ENCODE measurements around the gene ARX. TPM values are rescaled to one million over a fixed set of nuclear protein-coding genes. Genes with fewer than 3 reads are reported as not detected.

The ARX gene
- total and polyA plus RNA-seq, 9 of the 15 experiments (the other 6 are each of a cell fraction or from before 2014, with no cell fraction given): 0.03 TPM; not detected in 8

DNA sequence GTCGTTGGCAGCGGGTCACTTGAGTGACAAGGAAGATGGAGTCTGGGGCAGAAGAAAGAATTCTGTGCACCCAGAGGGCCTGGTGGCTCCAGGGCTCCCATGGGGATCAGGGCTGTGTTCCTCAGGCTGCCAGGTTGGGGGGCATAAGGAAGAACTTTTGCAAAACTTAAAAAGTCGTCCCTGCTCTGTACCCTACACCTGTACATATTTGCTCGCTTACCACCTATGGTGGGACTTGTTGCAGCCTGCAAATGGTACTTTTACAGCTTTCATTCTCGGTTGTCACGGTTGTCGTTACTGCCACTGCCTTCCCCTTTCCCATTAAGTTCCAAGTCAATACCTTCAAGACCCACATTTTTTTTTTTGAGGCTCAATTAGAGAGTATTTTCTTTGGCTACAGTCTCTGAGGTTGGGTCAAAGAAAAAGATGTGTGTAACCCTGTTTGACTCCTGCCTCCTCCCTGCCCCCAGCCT is 9.1 kb downstream of the ARX start:
- FAIRE-seq: no peak
- no peak for TF ChIP-seq FOXA1 (IDR thresholded peaks at IDR 0.05; ENCODE audit: borderline replicate concordance)
- TF ChIP-seq NEUROD1 (IDR thresholded peaks at IDR 0.05; ENCODE audit: borderline replicate concordance, low read depth, low read length, partially characterized antibody): no peak
- TF ChIP-seq SIN3A (IDR thresholded peaks at IDR 0.05; ENCODE audit: borderline replicate concordance in 2 of 2, control insufficient read depth in 1 of 2, low read depth in 2 of 2, low read length in 2 of 2): no peak
- TF ChIP-seq, protein P1, sequence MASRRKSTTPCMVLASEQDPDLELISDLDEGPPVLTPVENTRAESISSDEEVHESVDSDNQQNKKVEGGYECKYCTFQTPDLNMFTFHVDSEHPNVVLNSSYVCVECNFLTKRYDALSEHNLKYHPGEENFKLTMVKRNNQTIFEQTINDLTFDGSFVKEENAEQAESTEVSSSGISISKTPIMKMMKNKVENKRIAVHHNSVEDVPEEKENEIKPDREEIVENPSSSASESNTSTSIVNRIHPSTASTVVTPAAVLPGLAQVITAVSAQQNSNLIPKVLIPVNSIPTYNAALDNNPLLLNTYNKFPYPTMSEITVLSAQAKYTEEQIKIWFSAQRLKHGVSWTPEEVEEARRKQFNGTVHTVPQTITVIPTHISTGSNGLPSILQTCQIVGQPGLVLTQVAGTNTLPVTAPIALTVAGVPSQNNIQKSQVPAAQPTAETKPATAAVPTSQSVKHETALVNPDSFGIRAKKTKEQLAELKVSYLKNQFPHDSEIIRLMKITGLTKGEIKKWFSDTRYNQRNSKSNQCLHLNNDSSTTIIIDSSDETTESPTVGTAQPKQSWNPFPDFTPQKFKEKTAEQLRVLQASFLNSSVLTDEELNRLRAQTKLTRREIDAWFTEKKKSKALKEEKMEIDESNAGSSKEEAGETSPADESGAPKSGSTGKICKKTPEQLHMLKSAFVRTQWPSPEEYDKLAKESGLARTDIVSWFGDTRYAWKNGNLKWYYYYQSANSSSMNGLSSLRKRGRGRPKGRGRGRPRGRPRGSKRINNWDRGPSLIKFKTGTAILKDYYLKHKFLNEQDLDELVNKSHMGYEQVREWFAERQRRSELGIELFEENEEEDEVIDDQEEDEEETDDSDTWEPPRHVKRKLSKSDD (conservative IDR thresholded peaks at IDR 0.05; ENCODE audit: low read length): no peak
- TF ChIP-seq, protein P2, sequence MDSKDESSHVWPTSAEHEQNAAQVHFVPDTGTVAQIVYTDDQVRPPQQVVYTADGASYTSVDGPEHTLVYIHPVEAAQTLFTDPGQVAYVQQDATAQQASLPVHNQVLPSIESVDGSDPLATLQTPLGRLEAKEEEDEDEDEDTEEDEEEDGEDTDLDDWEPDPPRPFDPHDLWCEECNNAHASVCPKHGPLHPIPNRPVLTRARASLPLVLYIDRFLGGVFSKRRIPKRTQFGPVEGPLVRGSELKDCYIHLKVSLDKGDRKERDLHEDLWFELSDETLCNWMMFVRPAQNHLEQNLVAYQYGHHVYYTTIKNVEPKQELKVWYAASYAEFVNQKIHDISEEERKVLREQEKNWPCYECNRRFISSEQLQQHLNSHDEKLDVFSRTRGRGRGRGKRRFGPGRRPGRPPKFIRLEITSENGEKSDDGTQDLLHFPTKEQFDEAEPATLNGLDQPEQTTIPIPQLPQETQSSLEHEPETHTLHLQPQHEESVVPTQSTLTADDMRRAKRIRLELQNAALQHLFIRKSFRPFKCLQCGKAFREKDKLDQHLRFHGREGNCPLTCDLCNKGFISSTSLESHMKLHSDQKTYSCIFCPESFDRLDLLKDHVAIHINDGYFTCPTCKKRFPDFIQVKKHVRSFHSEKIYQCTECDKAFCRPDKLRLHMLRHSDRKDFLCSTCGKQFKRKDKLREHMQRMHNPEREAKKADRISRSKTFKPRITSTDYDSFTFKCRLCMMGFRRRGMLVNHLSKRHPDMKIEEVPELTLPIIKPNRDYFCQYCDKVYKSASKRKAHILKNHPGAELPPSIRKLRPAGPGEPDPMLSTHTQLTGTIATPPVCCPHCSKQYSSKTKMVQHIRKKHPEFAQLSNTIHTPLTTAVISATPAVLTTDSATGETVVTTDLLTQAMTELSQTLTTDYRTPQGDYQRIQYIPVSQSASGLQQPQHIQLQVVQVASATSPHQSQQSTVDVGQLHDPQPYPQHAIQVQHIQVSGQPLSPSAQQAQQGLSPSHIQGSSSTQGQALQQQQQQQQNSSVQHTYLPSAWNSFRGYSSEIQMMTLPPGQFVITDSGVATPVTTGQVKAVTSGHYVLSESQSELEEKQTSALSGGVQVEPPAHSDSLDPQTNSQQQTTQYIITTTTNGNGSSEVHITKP (IDR thresholded peaks at IDR 0.05; ENCODE audit: partially characterized antibody): no peak
- TF ChIP-seq FOXM1 (IDR thresholded peaks at IDR 0.05; ENCODE audit: low read depth): no peak
- TF ChIP-seq FOXM1 (CRISPR knock-in tag; IDR thresholded peaks at IDR 0.05; ENCODE audit: low read depth): no peak
- TF ChIP-seq RCOR1 (IDR thresholded peaks at IDR 0.05; ENCODE audit: borderline replicate concordance in 1 of 2, low read depth in 2 of 2, low read length in 2 of 2): no peak
- TF ChIP-seq SAFB2 (IDR thresholded peaks at IDR 0.05; ENCODE audit: borderline replicate concordance, low read depth, low read length, severe bottlenecking): no peak
- no peak for TF ChIP-seq ZNF282 (CRISPR knock-in tag; IDR thresholded peaks at IDR 0.05)
- no peak for TF ChIP-seq LCOR (CRISPR knock-in tag; IDR thresholded peaks at IDR 0.05)
- no peak for TF ChIP-seq MAFF (IDR thresholded peaks at IDR 0.05; ENCODE audit: low read length)
- TF ChIP-seq SP2 (IDR thresholded peaks at IDR 0.05; ENCODE audit: extremely low read depth, low read depth, low read length, poor library complexity, severe bottlenecking): no peak
- TF ChIP-seq, protein P3, sequence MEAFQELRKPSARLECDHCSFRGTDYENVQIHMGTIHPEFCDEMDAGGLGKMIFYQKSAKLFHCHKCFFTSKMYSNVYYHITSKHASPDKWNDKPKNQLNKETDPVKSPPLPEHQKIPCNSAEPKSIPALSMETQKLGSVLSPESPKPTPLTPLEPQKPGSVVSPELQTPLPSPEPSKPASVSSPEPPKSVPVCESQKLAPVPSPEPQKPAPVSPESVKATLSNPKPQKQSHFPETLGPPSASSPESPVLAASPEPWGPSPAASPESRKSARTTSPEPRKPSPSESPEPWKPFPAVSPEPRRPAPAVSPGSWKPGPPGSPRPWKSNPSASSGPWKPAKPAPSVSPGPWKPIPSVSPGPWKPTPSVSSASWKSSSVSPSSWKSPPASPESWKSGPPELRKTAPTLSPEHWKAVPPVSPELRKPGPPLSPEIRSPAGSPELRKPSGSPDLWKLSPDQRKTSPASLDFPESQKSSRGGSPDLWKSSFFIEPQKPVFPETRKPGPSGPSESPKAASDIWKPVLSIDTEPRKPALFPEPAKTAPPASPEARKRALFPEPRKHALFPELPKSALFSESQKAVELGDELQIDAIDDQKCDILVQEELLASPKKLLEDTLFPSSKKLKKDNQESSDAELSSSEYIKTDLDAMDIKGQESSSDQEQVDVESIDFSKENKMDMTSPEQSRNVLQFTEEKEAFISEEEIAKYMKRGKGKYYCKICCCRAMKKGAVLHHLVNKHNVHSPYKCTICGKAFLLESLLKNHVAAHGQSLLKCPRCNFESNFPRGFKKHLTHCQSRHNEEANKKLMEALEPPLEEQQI (IDR thresholded peaks at IDR 0.05): no peak

More for the DNA sequence above, 9.1 kb downstream of the ARX start:
- CTCF ChIA-PET (ENCODE audit: low intra/inter-chr PET ratio): no interaction called here
- Histone ChIP-seq H3K4me1 (replicated peaks in 1 of 2; ENCODE audit: control insufficient read depth in 2 of 2, insufficient read depth in 2 of 2, low read length in 2 of 2) (peaks cover 0 to 8% of the 10 kb centered on the region in 2 experiments; a peak in 2 of 5 replicates), H3K27me3 (ENCODE audit: control insufficient read depth in 2 of 2, insufficient read depth in 2 of 2, low read length in 2 of 2) (peaks cover 2 to 30% of the 10 kb centered on the region in 2 experiments; a peak in 4 of 5 replicates), H3K9me3 (replicated peaks; ENCODE audit: control insufficient read depth, insufficient read depth, low read depth, low read length) (no peaks in the 10 kb centered on the region), H3K9ac (ENCODE audit: insufficient read depth in 1 of 2, low read depth in 2 of 2, low read length in 2 of 2) (no peak overlapping the region), H2AFZ (ENCODE audit: low read depth, low read length) (no peak overlapping the region), H3K4me2 (ENCODE audit: insufficient read depth, low read length) (no peak overlapping the region), H3K4me3 (no peak overlapping the region), H3K36me3 (ENCODE audit: control insufficient read depth, insufficient read depth, low read length) (no peaks in the 10 kb centered on the region), H3K27ac (ENCODE audit: extremely low read depth, low read depth, low read length) (no peak overlapping the region), H3K79me2 (ENCODE audit: control insufficient read depth, insufficient read depth, low read length) (no peaks in the 10 kb centered on the region), H3K9me1 (ENCODE audit: control insufficient read depth, insufficient read depth, low read length) (no peaks in the 10 kb centered on the region), H4K20me1 (replicated peaks; ENCODE audit: control insufficient read depth, insufficient read depth, low read length) (no peaks in the 10 kb centered on the region)
- BruUV-seq (replicated peaks): no TSS peak
- intact Hi-C loops (cut with micrococcal nuclease) (no loop called here), in situ Hi-C loops (cut with MboI) (no loop called here)
- WGBS (ENCODE audit: insufficient coverage, low coverage, missing lambda C conversion rate): 22% methylated on average over 6 of the region's 7 CpGs
- ATAC-seq (no peak; the same call in 2 of the 3 replicates), DNase-seq (ENCODE audit: extremely low read depth in 1 of 4, low spot score in 3 of 4) (no peak)
- POLR2A ChIA-PET: no interaction called here
